Measurements from ENCODE around the gene COL18A1. TPM values are rescaled to one million over a fixed set of nuclear protein-coding genes. Genes with fewer than 3 reads are reported as not detected.

Gene COL18A1
- total and polyA plus RNA-seq, 2 donors (not counting 1 experiment from before 2014, with no cell fraction given), result 15.6 to 24.7 TPM

GRCh38 chr21:45478115-45478801, 73.3 kb downstream of the COL18A1 start:
- H3K27me3 ChIP-seq (replicated peaks in 1 of 4; ENCODE audit: control extremely low read depth in 1 of 4, control insufficient read depth in 3 of 4, insufficient read depth in 4 of 4, low read length in 3 of 4), result no peaks in the 10 kb centered on the region
- peak overlapping the region; percentile 78 for H3K4me2 ChIP-seq (replicated peaks; ENCODE audit: low read depth, low read length, poor library complexity, severe bottlenecking)
- no peak for TF ChIP-seq EZH2 (IDR thresholded peaks at IDR 0.05; ENCODE audit: borderline replicate concordance, insufficient read depth, low read depth, low read length, poor library complexity, severe bottlenecking)
- TF ChIP-seq, protein P1, sequence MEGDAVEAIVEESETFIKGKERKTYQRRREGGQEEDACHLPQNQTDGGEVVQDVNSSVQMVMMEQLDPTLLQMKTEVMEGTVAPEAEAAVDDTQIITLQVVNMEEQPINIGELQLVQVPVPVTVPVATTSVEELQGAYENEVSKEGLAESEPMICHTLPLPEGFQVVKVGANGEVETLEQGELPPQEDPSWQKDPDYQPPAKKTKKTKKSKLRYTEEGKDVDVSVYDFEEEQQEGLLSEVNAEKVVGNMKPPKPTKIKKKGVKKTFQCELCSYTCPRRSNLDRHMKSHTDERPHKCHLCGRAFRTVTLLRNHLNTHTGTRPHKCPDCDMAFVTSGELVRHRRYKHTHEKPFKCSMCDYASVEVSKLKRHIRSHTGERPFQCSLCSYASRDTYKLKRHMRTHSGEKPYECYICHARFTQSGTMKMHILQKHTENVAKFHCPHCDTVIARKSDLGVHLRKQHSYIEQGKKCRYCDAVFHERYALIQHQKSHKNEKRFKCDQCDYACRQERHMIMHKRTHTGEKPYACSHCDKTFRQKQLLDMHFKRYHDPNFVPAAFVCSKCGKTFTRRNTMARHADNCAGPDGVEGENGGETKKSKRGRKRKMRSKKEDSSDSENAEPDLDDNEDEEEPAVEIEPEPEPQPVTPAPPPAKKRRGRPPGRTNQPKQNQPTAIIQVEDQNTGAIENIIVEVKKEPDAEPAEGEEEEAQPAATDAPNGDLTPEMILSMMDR (IDR thresholded peaks at IDR 0.05), result peak; percentile 91
- peak overlapping the region; percentile 54 for H3K9ac ChIP-seq (ENCODE audit: low read length)
- DNase-seq (peak; percentile 85), ATAC-seq (ENCODE audit: low read depth) (peak; percentile 83)
- H4K20me1 ChIP-seq (ENCODE audit: control insufficient read depth, insufficient read depth, low read length, poor library complexity, severe bottlenecking), result no peaks in the 10 kb centered on the region
- H3K36me3 ChIP-seq (replicated peaks in 1 of 2; ENCODE audit: control extremely low read depth in 1 of 2, control insufficient read depth in 1 of 2, extremely low read depth in 1 of 2, insufficient read depth in 2 of 2, low read length in 1 of 2), result no peaks in the 10 kb centered on the region
- H3K27ac ChIP-seq (ENCODE audit: low read length in 2 of 2), result peak overlapping the region; percentile 54 to 76
- H3K4me1 ChIP-seq (ENCODE audit: control insufficient read depth in 2 of 2, insufficient read depth in 2 of 2, low read length in 2 of 2), result peaks cover 28 to 43% of the 10 kb centered on the region in 2 donors
- 6% methylated on average over 28 of the region's 32 CpGs for WGBS (ENCODE audit: insufficient coverage)
- H3K79me2 ChIP-seq (ENCODE audit: control insufficient read depth, insufficient read depth, low read length), result no peaks in the 10 kb centered on the region
- H3K9me3 Mint-ChIP-seq (ENCODE audit: insufficient read depth), result no peaks in the 10 kb centered on the region
- intact Hi-C loops (cut with micrococcal nuclease), result loop anchor here (1.0 to 2.0 kb wide), 4 partner anchors 39 to 337 kb away; partner anchors contain the start of gene SLC19A1
- H3K9me3 ChIP-seq (ENCODE audit: control extremely low read depth in 1 of 3, control insufficient read depth in 2 of 3, insufficient read depth in 1 of 3, low read length in 2 of 3), result no peaks in the 10 kb centered on the region
- H3K27me3 Mint-ChIP-seq, result no peaks in the 10 kb centered on the region
- peak overlapping the region; percentile 11 to 53 (median 45) for H3K4me3 ChIP-seq (ENCODE audit: control extremely low read depth in 1 of 5, extremely low read depth in 1 of 5, insufficient read depth in 1 of 5, low read depth in 2 of 5, low read length in 4 of 5)
- H3K4me3 Mint-ChIP-seq, result peak overlapping the region; percentile 78
- H2AFZ ChIP-seq (ENCODE audit: insufficient read depth, low read depth, low read length, poor library complexity, severe bottlenecking), result peak overlapping the region; percentile 72
- H3K4me1 Mint-ChIP-seq, result peaks cover 29% of the 10 kb centered on the region
- ChIA-PET CTCF (interaction anchor here (0.9 to 2.5 kb wide), 4 partner anchors 114 to 342 kb away, joined by 3 to 31 read pairs (median 3); no protein-coding TSS in a partner anchor), POLR2A (interaction anchor here (0.9 kb wide), 1 partner anchor 190 kb away, joined by 8 read pairs; no protein-coding TSS in a partner anchor)
- H3K27ac Mint-ChIP-seq, result peak overlapping the region; percentile 78
